Erythroblast (primary cell): ENCODE measurements around the gene ADA.

ENCODE experiments used
- DNase-seq, 2 experiments: peaks; one replicate each; lab custom pipeline; 2025; lab: John Stamatoyannopoulos, UW
- GATA1 ChIP-seq: IDR thresholded peaks from 2 replicates; pipeline ENCODE4 v1.6.1; 2011; ENCODE audit warnings: low read depth, mild to moderate bottlenecking, control low read depth, low read length, moderate library complexity
- POLR2A ChIP-seq: IDR thresholded peaks from 2 replicates; pipeline ENCODE4 v1.6.1; 2011; ENCODE audit warnings: mild to moderate bottlenecking, low read length

The ADA gene

DNA sequence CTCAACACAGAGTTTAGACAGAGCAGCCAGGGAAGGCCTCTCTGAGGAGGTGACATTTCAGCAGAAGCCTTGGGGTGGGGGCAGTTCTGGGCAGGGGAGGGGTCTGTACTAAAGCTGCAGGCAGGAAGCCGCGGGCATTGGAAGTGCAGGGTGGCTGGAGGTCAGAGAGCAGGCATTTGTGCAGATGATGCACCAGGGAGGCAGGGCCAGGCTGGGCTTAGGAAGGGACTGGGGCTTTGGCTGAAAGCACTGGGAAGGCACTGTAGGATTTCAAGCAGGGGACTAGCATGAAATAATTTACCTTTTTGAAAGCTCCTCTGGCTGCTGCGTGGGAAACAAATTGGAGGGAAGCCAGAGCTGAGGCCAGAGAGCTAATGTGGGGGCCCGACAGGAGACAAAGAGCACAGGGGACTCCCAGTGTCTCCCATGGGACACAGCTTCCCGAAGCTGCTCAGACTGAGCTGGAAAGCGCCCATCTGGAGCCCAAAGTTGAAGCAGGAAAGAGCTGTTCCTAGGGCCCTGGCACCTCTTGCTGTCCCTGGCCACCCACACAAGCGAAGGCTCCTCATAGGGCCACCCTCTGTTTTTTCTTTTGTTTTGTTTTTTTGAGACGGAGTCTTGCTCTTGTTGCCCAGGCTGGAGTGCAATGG lies 19.3 kb downstream of the ADA start:
- TF ChIP-seq POLR2A = no peak
- no peak for TF ChIP-seq GATA1
- no peak for DNase-seq

DNA sequence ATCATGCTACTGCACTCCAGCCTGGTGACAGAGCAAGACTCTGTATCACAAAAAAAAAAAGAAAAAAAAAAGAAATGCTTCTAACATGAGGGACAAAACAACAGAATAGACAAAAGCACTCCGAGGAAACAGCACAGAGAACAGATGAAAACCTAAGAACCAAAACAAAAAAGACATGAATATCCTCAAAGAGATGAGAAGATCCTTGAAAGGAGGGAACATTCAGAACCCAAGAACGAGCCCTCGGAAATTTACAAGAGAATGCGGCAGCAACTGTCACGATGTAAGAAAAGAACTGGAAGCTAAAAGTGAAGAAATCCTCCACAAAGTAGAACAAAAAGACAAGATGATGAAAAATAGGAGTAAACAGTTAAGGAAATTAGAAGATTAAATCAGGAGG lies 21.2 kb downstream of the ADA start:
- DNase-seq = no peak
- TF ChIP-seq GATA1 = no peak
- TF ChIP-seq POLR2A = no peak

DNA sequence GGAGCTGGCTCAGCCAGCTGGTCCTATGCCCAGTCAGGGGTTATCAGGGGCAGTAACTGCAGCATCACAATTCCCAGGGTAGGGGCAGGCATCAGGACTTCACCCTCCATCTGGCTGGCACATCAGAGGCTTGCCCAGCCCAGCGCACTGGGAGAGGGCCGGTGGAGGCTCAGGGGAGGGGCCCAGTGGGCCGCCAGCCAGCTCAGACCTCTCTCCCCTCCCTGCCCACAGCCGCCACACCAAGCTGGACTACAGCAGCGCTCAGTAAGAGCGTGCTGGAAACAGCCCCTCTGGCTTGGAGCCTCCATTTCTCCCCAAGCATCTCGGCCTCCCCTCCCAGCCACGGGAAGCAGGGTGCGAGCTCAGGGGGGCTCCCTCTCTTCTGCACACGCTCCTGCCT lies 22.0 kb downstream of the ADA start:
- DNase-seq = no peak
- no peak for TF ChIP-seq POLR2A
- no peak for TF ChIP-seq GATA1

DNA sequence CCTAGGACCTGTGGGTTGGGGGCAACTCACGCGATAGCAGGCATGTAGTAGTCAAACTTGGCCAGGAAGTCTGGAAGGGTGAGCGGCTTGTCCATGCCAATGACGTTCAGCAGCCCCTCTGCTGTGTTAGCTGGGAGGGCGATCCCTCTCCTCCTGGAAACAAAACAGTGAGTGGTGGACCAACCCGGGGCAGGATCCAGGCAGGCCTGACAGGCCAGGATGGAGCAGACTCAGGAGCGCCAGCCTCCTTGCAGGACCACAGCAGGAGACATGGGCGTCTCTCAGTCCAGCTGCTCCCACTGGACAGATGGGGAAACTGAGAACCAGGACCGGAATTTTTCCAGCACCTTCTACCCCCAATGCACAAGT lies 22.5 kb downstream of the ADA start:
- TF ChIP-seq POLR2A (no peak), GATA1 (no peak)

DNA sequence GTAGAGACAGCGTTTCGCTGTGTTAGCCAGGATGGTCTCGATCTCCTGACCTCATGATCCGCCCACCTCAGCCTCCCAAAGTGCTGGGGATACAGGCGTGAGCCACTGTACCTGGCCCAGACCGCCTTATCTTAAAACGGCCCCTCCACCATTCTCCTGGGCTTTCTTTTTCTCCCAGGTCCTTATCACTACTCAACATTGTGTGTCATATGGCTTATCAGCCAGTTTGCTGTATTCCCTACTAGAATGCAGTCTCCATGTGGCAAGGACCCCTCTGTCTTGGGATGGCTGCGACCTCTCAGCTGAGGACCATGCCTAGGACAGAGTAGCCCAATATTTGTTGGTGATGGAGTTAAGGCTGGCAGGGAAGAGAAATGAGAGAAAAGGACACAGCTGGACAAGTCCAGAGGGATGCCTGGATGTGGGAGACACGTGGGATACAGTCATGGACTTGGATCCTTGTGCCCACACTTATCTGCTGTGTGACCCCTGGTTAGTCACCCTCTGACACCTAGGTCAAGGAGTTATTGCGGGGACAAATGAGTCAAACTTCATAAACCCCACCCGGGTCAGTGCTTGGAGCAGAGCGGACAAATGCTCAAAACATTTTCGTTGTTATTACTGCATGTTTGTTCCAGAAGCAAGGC lies 24.0 kb downstream of the ADA start:
- peak in 1 of 2 experiments; percentile 18 for DNase-seq
- no peak for TF ChIP-seq POLR2A
- TF ChIP-seq GATA1 = no peak

More for the DNA sequence above, 22.5 kb downstream of the ADA start:
- no peak for DNase-seq

DNA sequence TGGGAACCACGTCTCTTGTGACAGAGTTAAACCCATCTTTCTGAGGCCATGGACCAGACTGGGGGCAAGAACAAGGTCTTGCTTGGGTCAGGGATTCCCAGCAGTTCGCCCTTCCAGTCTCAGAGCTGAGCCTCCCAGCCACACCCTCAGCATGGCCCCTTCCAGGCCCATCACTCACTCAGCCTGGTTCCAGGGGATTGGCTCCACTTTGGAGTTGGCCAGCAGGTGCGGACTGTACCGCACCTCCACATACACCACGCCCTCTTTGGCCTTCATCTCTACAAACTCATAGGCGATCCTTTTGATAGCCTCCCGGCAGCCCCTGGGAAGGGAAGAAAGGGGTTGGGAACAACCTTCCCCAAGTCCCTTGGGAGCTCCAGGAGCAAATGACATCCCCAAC lies 25.2 kb downstream of the ADA start:
- no peak for TF ChIP-seq GATA1
- TF ChIP-seq POLR2A = no peak
- no peak for DNase-seq

DNA sequence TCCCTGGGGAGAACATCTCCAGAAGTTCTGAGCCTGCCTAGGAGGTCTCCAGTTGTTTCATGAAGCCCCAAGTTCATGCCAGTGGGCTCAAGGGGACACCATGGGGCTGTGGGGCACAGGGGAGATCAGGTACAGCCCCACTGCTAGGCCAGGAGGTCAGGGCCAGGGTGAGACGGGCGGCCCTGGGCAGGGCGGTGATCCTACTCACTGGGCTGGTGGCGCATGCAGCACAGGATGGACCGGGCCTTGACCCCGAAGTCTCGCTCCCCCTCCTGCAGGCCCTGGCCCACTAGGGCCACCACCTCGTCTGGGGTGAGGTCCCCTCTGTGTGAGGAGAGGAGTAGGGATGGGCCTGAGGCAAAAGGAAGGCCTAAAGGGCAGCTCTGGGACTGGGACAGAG lies 26.1 kb downstream of the ADA start:
- TF ChIP-seq POLR2A (no peak), GATA1 (no peak)
- no peak for DNase-seq

DNA sequence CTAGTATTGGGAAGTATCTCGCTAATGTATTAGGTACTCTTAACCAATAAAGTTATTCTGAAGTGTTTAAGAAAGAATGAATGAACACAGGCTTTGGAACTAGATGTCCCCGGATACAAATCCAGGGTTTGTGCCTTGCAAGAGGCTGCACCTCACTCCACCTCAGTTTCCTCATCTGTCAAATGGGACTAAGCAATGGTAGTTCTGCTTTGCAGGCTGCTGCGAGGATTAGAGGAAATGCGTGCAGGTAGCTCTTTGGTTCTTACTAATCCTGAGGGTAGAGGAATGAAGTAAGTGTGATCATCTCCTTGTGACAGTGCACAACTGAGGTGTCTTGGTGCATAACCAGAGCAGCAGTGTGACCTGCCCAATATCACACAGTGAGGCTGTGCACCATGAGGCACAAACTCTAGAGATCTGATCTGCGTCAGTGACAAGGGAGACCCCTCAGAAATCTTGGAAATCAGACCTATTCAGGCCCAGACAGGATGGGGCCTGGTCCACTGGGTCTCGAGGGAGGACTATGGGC lies 26.7 kb downstream of the ADA start:
- TF ChIP-seq POLR2A (no peak), GATA1 (no peak)
- no peak for DNase-seq

DNA sequence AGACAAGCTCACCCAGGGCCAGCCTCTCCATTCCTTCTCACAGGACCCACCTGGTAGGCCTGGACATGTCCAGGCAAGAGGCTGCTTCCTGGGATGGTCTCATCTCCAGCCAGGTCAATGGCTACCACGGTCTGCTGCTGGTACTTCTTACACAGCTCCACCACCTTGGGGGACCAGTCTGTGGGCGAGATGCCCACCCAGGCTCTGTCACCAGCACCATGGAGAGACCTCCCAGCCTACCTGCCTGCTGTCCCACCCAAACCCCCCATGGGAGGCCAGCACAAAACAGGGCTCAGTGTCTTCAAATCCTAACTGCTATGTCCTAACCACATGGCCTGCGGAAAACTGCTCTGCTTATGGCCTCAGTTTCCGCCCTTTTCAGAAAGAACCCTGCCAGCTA lies 27.3 kb downstream of the ADA start:
- DNase-seq = no peak
- no peak for TF ChIP-seq POLR2A
- TF ChIP-seq GATA1 = no peak

DNA sequence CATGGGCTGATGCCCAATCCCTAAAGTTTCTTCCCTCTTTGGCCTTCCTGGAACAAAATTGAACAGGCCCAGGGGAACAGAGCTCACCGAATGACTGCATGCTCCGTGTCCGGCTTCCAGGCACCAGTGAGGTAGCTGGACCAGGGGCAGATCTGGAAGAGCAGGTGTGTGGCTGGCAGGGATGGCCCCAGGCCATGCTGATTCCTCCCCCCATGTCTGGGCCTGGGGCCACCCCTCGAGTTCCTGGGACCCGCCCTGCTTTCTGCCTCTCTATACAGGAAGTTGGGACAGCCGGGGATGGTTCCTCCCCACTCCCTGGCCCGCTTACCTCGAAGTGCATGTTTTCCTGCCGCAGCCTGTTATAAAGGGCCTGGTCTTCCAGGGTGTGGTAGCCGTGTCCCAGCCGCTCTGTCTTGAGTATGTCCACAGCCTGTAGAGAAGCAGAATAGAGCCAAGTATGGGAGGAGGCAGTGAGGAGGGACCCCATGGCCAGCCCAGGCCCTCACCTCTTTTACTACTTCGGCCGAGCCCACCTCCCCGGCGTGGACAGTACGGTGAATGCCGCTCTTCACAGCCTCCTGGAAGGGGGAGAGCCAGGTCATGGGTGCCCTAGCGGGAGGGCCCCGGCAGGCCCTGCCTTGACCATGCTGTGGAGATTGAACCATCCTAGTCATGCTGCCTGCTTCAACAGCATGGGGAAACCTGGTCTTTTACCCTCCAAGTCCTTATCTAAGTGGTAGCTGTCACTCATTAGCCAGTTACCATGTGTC lies 28.8 kb downstream of the ADA start:
- no peak for TF ChIP-seq POLR2A
- DNase-seq = no peak

DNA sequence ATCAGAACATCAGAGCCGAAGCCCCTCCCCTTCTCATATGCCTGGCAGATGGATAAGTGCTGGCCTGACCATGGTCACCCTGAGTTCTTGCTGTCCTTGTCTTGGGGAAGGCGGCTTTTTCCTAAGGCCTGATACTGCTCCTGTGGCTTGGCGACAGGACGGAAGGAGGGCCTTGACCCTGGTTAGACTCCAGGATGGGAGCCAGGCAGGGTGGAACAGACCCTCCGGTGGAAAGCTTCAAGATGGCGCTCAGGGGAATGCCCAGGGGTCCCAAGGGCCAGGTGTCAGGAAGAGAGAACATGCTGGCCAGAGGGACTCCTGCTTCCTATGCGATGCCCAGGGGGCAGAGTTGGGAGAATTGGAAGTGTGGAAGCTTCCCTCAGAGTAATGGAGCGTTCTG lies 29.6 kb downstream of the ADA start:
- TF ChIP-seq GATA1 (no peak), POLR2A (no peak)
- DNase-seq = no peak

DNA sequence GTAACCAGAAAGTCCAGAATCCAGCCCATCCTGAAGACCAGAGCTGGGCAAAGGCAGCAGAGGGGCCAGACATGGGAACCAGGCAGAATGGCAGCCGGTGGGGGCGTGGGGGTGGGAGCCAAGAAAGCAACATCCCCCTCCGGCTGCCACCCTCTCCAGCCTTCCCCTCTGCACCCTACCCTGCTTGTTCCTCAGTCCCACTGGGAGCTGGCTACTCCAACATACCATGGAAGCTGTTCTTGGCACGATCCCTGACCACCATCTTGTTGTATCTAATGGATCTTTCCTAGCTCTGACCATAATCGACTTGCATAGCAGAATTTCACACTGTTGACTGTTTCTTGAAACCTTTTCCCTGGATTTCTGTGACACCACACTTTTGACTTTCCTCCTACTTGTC lies 30.2 kb downstream of the ADA start:
- DNase-seq = no peak
- TF ChIP-seq GATA1 (no peak), POLR2A (no peak)

DNA sequence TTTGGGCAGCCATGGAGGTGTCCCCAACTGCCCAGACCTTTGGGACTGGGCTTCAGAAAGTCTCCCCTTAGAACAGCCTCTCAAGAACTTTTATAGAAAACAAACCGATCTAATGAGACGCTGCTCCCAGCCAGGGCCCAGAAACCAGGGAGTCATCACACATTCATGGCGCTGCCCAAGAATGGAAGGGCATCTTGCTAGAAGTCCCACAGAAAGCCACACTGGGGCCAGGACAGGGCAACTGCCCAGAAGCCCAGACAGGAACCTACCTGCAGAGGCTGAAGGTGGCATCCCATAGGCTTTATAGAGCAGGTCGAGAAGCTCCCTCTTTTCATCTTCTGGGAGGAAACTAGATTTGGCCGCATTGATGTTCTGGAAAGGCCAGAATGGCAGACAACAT lies 31.5 kb downstream of the ADA start:
- no peak for TF ChIP-seq POLR2A
- no peak for TF ChIP-seq GATA1
- no peak for DNase-seq

DNA sequence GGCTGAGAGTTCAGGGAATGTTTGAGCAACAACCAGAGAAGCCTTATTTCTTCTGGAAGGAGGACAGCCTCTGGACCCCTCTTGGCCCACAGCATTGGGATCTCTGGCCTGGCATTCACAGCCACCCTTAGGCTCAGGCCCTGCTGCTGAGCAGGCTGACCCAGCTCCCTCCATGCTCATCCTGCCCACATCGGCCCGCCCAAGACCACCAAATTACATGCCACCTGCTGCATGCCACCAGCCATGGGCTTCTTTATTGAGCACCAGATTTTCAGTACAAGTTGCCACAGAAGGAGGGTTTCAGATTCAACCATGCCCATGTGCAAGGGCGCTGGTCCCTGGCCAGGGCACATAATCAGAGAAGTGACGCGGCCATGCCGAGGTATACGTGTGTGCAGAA lies 32.2 kb downstream of the ADA start:
- DNase-seq = no peak
- TF ChIP-seq POLR2A = no peak
- no peak for TF ChIP-seq GATA1
